Measurements from ENCODE around the gene ERCC6.

The ERCC6 gene

GRCh38 chr10:49474901-49475300 lies 64.0 kb downstream of the ERCC6 start:
- Histone ChIP-seq H3K4me3 (ENCODE audit: low read depth, low read length) (no peak overlapping the region), H3K9me3 (ENCODE audit: control insufficient read depth, insufficient read depth, low read length) (no peaks in the 10 kb centered on the region), H3K36me3 (ENCODE audit: control insufficient read depth, insufficient read depth, low read length) (peaks cover 8% of the 10 kb centered on the region), H3K27me3 (ENCODE audit: control insufficient read depth, insufficient read depth, low read length) (no peaks in the 10 kb centered on the region), H3K9ac (ENCODE audit: low read depth, low read length) (no peak overlapping the region), H3K4me1 (ENCODE audit: control insufficient read depth, insufficient read depth, low read length) (no peaks in the 10 kb centered on the region)

DNA sequence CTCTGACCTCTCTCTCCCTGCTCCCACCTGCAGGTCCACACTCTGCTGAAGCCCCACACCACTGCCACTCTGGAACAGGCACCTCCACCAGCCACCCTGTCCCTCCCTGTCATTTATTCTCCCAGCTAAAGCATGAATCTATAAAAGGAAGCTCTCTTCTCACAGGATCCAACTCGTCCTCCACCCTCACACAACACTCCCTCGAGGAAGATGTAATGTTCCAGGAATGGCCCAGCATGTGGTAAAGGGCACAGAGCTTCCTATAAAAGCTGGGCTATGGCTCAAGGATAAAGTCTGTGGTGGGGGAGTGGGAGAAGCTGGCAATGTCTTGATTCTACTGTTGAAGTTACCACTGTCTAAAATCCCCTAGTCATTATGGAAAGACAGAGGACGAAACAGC lies 67.4 kb downstream of the ERCC6 start:
- Histone ChIP-seq H3K9ac (ENCODE audit: low read depth, low read length) (no peak overlapping the region), H3K4me3 (ENCODE audit: low read depth, low read length) (no peak overlapping the region), H3K36me3 (ENCODE audit: control insufficient read depth, insufficient read depth, low read length) (peaks cover 11% of the 10 kb centered on the region), H3K27me3 (ENCODE audit: control insufficient read depth, insufficient read depth, low read length) (no peaks in the 10 kb centered on the region), H3K4me1 (ENCODE audit: control insufficient read depth, insufficient read depth, low read length) (no peaks in the 10 kb centered on the region), H3K9me3 (ENCODE audit: control insufficient read depth, insufficient read depth, low read length) (no peaks in the 10 kb centered on the region)

DNA sequence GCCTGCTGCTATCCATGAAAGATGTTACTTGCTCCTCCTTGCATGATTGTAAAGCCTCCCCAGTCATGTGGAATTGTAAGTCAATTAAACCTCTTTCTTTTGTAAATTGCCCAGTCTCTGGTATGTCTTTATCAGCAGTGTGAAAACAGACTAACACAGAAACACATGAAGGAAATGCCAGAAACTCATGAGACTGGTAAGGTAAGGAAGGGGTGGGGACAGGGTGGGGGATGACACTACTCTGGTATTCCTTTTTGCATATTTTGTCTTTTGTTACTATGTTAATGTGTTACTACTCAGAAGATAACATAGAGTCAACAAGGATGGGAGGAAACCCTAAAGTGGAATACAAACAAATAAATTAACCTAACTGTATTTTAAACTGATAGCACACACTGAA lies 73.2 kb downstream of the ERCC6 start:
- Histone ChIP-seq H3K9me3 (ENCODE audit: control insufficient read depth, insufficient read depth, low read length) (peaks cover 3% of the 10 kb centered on the region), H3K9ac (ENCODE audit: low read depth, low read length) (no peak overlapping the region), H3K4me1 (ENCODE audit: control insufficient read depth, insufficient read depth, low read length) (no peaks in the 10 kb centered on the region), H3K36me3 (ENCODE audit: control insufficient read depth, insufficient read depth, low read length) (peaks cover 13% of the 10 kb centered on the region), H3K27me3 (ENCODE audit: control insufficient read depth, insufficient read depth, low read length) (no peaks in the 10 kb centered on the region), H3K4me3 (ENCODE audit: low read depth, low read length) (no peak overlapping the region)

Data from iPS-15b (cell line).